ENCODE data around the gene CDC25C.
"Not testable (repeated sequence)": the region's sequence is repeated elsewhere in the genome, so short reads cannot be mapped to it uniquely, and the experiment has no call there.

CDC25C gene

GRCh38 chr5:138346889-138347288 lies 15.3 kb upstream of the CDC25C start:
- DNase-seq (ENCODE audit: low read depth in 3 of 3), result no peak

DNA sequence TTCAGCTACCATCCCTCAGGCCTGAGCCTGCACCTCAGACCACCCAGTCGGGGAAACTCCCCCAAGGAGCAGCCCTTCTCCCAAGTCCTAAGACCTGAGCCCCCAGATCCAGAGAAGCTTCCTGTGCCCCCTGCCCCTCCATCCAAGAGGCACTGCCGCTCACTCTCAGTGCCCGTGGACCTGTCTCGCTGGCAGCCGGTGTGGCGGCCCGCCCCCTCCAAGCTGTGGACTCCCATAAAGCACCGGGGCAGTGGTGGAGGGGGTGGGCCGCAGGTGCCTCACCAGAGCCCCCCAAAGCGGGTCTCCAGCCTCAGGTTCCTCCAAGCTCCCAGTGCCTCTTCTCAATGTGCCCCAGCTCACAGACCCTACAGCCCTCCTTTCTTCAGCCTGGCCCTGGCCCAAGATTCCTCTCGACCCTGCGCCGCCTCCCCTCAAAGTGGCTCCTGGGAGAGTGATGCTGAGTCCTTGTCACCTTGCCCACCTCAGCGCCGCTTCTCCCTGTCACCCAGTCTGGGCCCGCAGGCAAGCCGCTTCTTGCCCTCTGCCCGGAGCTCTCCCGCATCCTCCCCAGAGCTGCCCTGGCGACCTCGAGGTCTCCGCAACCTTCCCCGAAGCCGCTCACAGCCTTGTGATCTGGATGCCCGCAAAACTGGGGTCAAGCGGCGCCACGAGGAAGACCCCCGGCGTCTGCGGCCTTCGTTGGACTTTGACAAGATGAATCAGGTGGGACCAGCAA lies 13.5 kb upstream of the CDC25C start:
- DNase-seq (ENCODE audit: low read depth in 3 of 3), result no peak

DNA sequence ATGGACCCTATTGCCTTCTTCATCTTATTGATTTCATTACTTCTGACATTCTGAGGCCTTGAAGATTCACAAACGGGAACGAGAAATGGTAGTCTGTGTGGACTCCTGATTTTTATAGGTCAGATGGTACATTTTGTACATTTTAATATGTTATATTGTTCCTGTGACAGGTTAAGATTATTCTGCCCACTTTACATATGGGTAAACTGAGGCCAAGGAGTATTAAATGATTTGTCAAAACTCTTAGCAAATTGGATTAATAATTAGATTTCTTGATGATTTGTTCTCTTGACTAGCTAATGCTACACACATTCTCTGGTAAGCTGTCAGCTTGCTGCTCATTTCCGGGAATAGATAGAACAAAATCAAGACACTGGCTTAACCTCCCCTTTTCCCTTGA lies 8.4 kb upstream of the CDC25C start:
- DNase-seq (ENCODE audit: low read depth in 3 of 3), result no peak

DNA sequence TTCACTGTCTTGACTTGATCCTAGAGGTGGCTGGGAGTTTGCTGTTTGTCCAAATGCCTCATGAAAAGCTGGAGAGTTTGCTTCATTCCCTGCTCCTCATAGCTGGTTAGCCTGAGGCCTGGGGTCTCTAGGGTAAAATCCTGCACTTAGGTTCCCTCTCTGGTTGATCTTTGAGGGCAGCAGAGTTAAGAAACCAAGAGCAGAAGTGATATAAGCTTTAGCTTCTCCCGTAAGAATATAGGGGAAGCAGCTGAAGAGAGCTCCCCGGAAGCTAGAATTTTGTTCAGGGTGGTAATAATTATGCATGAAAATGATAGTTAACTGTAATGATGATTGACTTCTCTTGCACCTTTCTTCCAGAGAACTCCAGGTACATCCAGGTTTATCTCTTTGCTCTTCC lies 7.9 kb upstream of the CDC25C start:
- DNase-seq (ENCODE audit: low read depth in 3 of 3), result no peak

- no peak for DNase-seq (ENCODE audit: low read depth in 3 of 3)
Measured at GRCh38 chr5:138339091-138339456, 7.5 kb upstream of the CDC25C start.

DNA sequence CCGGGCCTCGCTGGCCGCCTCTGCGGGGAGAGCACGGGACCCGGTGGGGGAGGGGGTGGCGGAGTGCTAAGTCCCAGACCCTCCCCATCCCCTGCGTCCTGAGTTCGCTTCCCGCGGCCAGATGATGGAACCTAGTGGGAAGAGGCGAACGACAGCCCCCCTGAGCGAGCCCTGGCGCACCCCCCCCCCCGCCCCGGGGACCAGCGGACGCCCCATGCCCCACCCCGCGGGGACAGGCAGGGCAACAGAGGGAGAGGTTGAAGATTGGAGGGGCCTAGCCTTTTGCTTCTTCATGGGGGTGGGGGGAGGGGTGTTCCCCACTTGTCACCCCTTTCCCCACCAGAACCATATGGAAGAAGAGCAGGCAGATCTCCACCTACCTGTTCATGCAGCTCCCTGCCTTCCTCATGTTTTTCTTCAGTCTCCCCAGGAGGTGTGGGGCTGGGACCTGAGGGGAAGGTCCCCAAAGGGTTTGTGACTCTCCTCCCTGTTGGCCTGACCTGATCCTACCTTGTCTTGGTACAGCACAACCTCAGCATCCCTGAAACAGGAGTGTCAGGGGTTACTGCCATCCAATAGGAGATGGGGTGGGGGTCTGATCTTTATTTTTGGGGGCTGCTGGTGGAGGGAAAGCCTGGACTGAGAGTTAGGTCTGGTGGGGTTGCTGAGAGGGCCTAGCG lies 6.9 kb upstream of the CDC25C start:
- no peak for DNase-seq (ENCODE audit: low read depth in 3 of 3)

GRCh38 chr5:138337685-138338410 lies 6.2 kb upstream of the CDC25C start, which contains the start of gene FAM53C:
FAM53C (plus strand) TSS chr5:138338266; CDS start chr5:138341336, 3,070 bp downstream.
- DNase-seq (ENCODE audit: low read depth in 3 of 3), result peak; percentile 84 to 91 (median 86)

- peak in 1 of 3 donors; percentile 70 for DNase-seq (ENCODE audit: low read depth in 3 of 3)
Measured at GRCh38 chr5:138336952-138337684, 5.5 kb upstream of the CDC25C start.

GRCh38 chr5:138334867-138335447 lies 3.4 kb upstream of the CDC25C start:
- DNase-seq (ENCODE audit: low read depth in 3 of 3), result no peak

DNA sequence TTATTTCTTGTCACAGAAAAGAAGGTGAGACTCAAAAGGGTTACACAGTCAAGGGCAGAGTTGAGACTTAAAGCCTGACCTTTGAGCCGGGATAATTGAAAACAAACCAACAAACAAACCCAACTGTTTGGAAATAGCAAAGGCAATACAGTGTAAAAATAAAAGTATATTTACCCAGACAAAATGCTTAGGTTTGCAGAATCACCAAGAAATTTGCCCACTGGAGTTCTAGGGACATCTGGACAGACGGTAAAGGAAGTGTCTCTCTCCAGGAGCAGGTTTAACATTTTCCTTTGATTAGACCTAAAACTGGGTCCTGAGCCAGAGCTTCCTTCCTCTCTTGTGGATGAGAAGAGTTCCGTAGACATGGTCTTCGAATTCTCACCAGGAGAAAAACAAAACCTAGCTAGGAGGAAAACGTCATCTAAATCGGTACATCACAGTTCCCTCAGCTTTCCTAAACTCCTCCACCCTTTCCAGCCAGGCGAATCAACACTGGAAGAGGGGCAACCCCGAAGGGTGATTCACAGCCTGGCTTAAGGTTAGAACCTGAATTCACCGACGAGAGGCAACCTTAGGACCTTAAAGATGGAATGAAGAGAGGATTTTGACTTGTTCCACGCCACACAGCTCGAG lies 673 bp downstream of the CDC25C start:
- no peak for DNase-seq (ENCODE audit: low read depth in 3 of 3)

- DNase-seq (ENCODE audit: low read depth in 3 of 3), result not testable (repeated sequence)
Measured at GRCh38 chr5:138318211-138318610, 13.4 kb downstream of the CDC25C start.

DNA sequence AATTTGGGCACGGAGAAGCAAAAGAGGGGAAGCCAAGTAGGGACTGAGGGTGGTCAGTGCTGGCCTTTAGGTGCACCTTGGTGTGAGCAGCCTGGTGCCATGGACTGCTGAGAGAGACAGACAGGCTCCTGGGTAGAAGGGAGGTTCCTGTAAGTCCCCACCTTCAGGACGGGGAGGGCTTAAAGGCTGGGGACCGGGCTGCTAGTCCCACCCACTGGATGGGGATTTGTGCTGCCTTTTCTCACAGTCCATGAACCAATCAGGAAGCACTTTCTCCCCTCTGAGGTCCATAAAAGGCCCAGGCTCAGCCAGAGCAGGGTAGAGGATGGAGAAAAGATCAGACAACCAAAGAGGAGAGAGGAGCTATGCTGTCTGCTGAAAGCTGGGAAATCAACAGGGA lies 15.2 kb downstream of the CDC25C start:
- DNase-seq (ENCODE audit: low read depth in 3 of 3), result no peak

DNA sequence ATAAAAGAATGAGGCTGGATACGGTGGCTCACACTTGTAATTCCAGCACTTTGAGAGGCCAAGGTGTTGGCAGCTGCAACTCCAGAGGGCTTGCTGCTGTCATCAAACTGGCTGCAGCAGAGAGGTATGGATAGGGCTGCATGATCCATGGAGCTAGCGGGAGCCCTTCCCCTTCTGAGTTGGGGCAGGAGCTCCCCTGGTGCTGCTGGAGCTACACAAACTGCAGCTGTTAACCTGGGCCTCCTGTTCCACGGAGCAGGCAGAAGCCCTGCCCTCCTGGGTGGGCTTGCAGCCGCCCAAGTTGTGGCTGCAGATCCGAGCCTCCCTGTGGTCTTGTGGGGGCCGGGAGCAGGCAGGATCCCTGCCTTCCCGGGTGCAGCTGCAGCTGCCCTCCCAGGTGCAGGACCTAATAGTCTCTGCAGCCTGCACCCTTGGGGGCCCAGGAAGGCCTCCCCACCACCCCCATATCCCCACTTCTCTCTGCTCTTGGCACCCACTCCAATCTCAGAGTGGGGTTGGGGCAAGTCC lies 15.8 kb downstream of the CDC25C start:
- no peak for DNase-seq (ENCODE audit: low read depth in 3 of 3)

DNA sequence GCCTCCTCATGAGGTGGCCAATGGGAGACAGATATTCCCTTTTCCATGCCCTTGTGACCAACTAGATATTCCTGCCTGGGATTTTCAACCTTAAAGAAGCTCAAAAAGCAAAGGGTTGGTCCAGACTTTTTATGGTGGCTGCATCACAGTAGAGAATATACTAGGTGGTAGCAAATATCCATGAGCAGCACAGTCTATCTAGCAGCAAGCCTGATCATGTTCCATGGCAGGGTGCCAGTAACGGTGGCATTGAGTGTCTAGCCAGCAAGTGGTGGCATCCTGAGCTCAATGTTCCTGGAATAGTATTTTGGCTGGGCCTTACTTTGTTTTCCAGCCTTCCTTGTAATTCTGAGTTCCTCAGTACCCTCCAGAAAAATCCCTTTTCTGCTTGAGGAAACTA lies 25.8 kb downstream of the CDC25C start:
- DNase-seq (ENCODE audit: low read depth in 3 of 3), result no peak

GRCh38 chr5:138303372-138303771 lies 28.2 kb downstream of the CDC25C start:
- no peak for DNase-seq (ENCODE audit: low read depth in 3 of 3)

DNA sequence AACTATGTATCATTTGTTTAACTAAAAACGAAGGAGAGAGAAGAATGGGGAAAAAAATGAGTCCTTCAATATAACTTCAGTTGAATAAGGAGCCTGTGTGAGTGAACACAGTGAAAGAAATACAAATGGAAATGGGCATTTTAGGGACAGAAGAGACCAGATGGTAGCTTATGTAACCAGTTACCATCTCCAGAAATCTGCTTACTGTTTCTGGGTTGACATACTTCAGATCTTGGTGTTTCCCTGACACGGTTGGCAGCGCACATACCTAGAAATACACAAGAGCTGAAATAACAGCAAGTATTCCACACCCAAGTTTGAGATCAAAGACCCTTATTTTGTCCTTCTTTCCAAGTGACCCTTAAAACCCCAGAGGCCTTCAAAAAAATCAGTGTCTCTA lies 42.3 kb downstream of the CDC25C start:
- no peak for DNase-seq (ENCODE audit: low read depth in 3 of 3)

DNA sequence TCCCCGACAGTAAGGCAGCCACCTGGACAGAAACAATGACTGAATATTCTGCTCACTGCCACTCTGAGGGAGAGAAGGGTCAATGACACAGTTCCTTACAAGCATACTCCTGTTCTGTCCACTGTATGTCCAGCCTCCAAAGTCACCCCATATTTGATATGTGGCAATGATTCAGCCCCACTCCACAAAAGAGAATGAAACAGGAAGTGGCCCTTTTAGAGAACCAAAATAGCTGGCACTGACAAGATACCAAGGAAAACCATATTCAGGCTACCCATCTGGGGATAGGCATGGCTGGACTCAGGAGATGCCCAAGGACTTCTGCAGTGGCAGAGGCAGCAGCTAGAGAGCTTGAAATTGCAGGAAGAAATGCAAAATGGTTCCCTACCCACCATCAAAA lies 44.4 kb downstream of the CDC25C start:
- no peak for DNase-seq (ENCODE audit: low read depth in 3 of 3)

- no peak for DNase-seq (ENCODE audit: low read depth in 3 of 3)
Measured at GRCh38 chr5:138282920-138283742, 48.5 kb downstream of the CDC25C start.

- no peak for DNase-seq (ENCODE audit: low read depth in 3 of 3)
Measured at GRCh38 chr5:138280915-138281314, 50.7 kb downstream of the CDC25C start.
